Smooth muscle cell (in vitro differentiated cells): ENCODE data around the gene ZNF598. TPM values are rescaled to one million over a fixed set of nuclear protein-coding genes. Genes with fewer than 3 reads are reported as not detected.

ENCODE experiments used
- DNase-seq: peaks from one replicate; lab custom pipeline; 2025; ENCODE audit not compliant: unreplicated experiment; lab: John Stamatoyannopoulos, UW
- H2AFZ ChIP-seq: fragments of 200-600 bp; sonication (generic); 2 replicates; pipeline ENCODE4 v1.6.0; 2016; ENCODE audit warnings: antibody characterized with exemption, low read depth, mild to moderate bottlenecking
- H3F3A ChIP-seq: fragments of 200-600 bp; sonication (generic); 2 replicates; pipeline ENCODE4 v1.6.0; 2017; ENCODE audit warnings: antibody characterized with exemption, low read depth
- H3K27ac ChIP-seq: fragments of 200-600 bp; sonication (generic); 2 replicates; pipeline ENCODE4 v1.5.1; 2016; ENCODE audit warnings: low read depth, mild to moderate bottlenecking
- H3K27me3 ChIP-seq: fragments of 200-600 bp; sonication (generic); 2 replicates; pipeline ENCODE4 v1.6.1; 2016; ENCODE audit warnings: low read depth, mild to moderate bottlenecking
- H3K36me3 ChIP-seq: fragments of 200-600 bp; sonication (generic); 2 replicates; pipeline ENCODE4 v1.5.1; 2016; ENCODE audit warnings: low read depth
- H3K4me1 ChIP-seq: fragments of 200-600 bp; sonication (generic); 2 replicates; pipeline ENCODE4 v1.5.1; 2016; ENCODE audit warnings: low read depth
- H3K4me2 ChIP-seq: fragments of 200-600 bp; sonication (generic); 2 replicates; pipeline ENCODE4 v1.6.0; 2016; ENCODE audit warnings: mild to moderate bottlenecking
- H3K4me3 ChIP-seq: fragments of 200-600 bp; sonication (generic); 2 replicates; pipeline ENCODE4 v1.5.1; 2016; ENCODE audit warnings: mild to moderate bottlenecking
- H3K79me2 ChIP-seq: fragments of 200-600 bp; sonication (generic); 2 replicates; pipeline ENCODE4 v1.6.0; 2016; ENCODE audit warnings: low read depth, mild to moderate bottlenecking
- H3K9ac ChIP-seq: fragments of 200-600 bp; sonication (generic); 2 replicates; pipeline ENCODE4 v1.6.0; 2016; ENCODE audit warnings: low read depth
- H3K9me3 ChIP-seq: fragments of 200-600 bp; sonication (generic); replicated peaks from 2 replicates; pipeline ENCODE4 v1.5.1; 2016; ENCODE audit warnings: low read depth
- H4K20me1 ChIP-seq: fragments of 200-600 bp; sonication (generic); 2 replicates; pipeline ENCODE4 v1.6.0; 2016; ENCODE audit warnings: low read depth
- CTCF ChIP-seq: fragments of 200-600 bp; sonication (generic); IDR thresholded peaks from 2 replicates; pipeline ENCODE4 v1.5.1; 2017; ENCODE audit warnings: borderline replicate concordance, mild to moderate bottlenecking, antibody characterized with exemption; ENCODE audit not compliant: insufficient read depth, poor library complexity, severe bottlenecking
- WGBS: methylation state at CpG from one replicate; pipeline ENCODE4 v1.1.7; 2016; ENCODE audit warnings: low lambda C conversion rate; 5-methylcytosine and 5-hydroxymethylcytosine counted together
- polyA plus RNA-seq: library from polyadenylated mRNA; unstranded; fragments of >200 nt; fragmentation: Nextera tagmentation; extraction: Ambion mirVana; gene quantifications from 2 replicates; pipeline ENCODE4 v1.2.1, GENCODE V29; 2016
- total RNA-seq: library from RNA; depleted of rRNA; stranded (reverse); fragments of >200 nt; gene quantifications from 2 replicates; pipeline ENCODE4 v1.2.3, GENCODE V29; 2014

ZNF598 gene
- total and polyA plus RNA-seq, 2 experiments from 2014 or later: 27.2 to 27.9 TPM

GRCh38 chr16:2002406-2003230 is 7.0 kb downstream of the ZNF598 start:
- no peaks in the 10 kb centered on the region for H3K27me3 ChIP-seq
- H3K4me3 ChIP-seq: no peak overlapping the region
- H3F3A ChIP-seq: no peaks in the 10 kb centered on the region
- H4K20me1 ChIP-seq: peaks cover 73% of the 10 kb centered on the region
- no peak overlapping the region for H2AFZ ChIP-seq
- H3K4me2 ChIP-seq: no peak overlapping the region
- peaks cover 48% of the 10 kb centered on the region for H3K79me2 ChIP-seq
- WGBS: 96% methylated on average over 42 of the region's 47 CpGs
- no peak for TF ChIP-seq CTCF
- peaks cover 7% of the 10 kb centered on the region for H3K4me1 ChIP-seq
- H3K27ac ChIP-seq: no peak overlapping the region
- H3K9me3 ChIP-seq: no peaks in the 10 kb centered on the region
- no peak overlapping the region for H3K9ac ChIP-seq
- DNase-seq: no peak
- H3K36me3 ChIP-seq: no peaks in the 10 kb centered on the region

GRCh38 chr16:2001456-2002355 is 7.9 kb downstream of the ZNF598 start:
- Histone ChIP-seq H3K36me3 (no peaks in the 10 kb centered on the region), H2AFZ (no peak overlapping the region), H3K4me3 (no peak overlapping the region), H3K9ac (no peak overlapping the region), H3K9me3 (no peaks in the 10 kb centered on the region), H4K20me1 (peaks cover 68% of the 10 kb centered on the region), H3K27ac (no peak overlapping the region), H3F3A (peaks cover 8% of the 10 kb centered on the region), H3K79me2 (peaks cover 39% of the 10 kb centered on the region), H3K27me3 (no peaks in the 10 kb centered on the region), H3K4me2 (no peak overlapping the region), H3K4me1 (peaks cover 5% of the 10 kb centered on the region)
- DNase-seq: no peak
- TF ChIP-seq CTCF: no peak
- WGBS: 98% methylated on average over 52 of the region's 53 CpGs

- H4K20me1 ChIP-seq: peaks cover 61% of the 10 kb centered on the region
- H3K9me3 ChIP-seq: no peaks in the 10 kb centered on the region
- WGBS: 98% methylated on average over 19 of the region's 19 CpGs
- H3K4me3 ChIP-seq: no peak overlapping the region
- H3K9ac ChIP-seq: no peak overlapping the region
- H3K79me2 ChIP-seq: peaks cover 32% of the 10 kb centered on the region
- H3K27me3 ChIP-seq: no peaks in the 10 kb centered on the region
- no peak overlapping the region for H3K27ac ChIP-seq
- no peak for TF ChIP-seq CTCF
- H3K36me3 ChIP-seq: no peaks in the 10 kb centered on the region
- no peak overlapping the region for H2AFZ ChIP-seq
- H3K4me1 ChIP-seq: peaks cover 5% of the 10 kb centered on the region
- H3K4me2 ChIP-seq: no peak overlapping the region
- peaks cover 15% of the 10 kb centered on the region for H3F3A ChIP-seq
- DNase-seq: no peak
Observed at GRCh38 chr16:2001035-2001434, 8.6 kb downstream of the ZNF598 start.
